HEK293 (cell line): ENCODE data around the gene SHLD1.

ENCODE experiments used
- CTCF ChIA-PET: fragments of 350-600 bp; formaldehyde crosslinking; extraction: SDS; loops from one replicate; lab custom pipeline; 2021; ENCODE audit warnings: antibody characterized with exemption; lab: Yijun Ruan, JAX
- POLR2A ChIA-PET: fragments of 300-600 bp; formaldehyde crosslinking; extraction: SDS; loops from one replicate; lab custom pipeline; 2020; ENCODE audit warnings: antibody characterized with exemption, inconsistent platforms; lab: Yijun Ruan, JAX
- H3K27ac ChIP-seq: fragments of 200-500 bp; sonication (Bioruptor generic); 2 replicates; pipeline ENCODE4 v1.5.1; 2014; ENCODE audit warnings: low read depth, low read length, control low read depth, inconsistent platforms; ENCODE audit errors: extremely low read depth
- H3K36me3 ChIP-seq, 2 experiments: fragments of 200-500 bp in 1 of 2; sonication (Bioruptor generic) in 1 of 2; 1 replicate in 1 of 2; 2 replicates in 1 of 2; pipeline ENCODE4 v1.5.1; 2014 to 2017; ENCODE audit warnings: inconsistent platforms in 2 of 2, low read length in 2 of 2; ENCODE audit not compliant: control insufficient read depth in 2 of 2, insufficient read depth in 1 of 2
- H3K4me1 ChIP-seq: fragments of 200-500 bp; sonication (Bioruptor generic); 2 replicates; pipeline ENCODE4 v1.5.1; 2014; ENCODE audit warnings: mild to moderate bottlenecking, low read length, inconsistent platforms; ENCODE audit not compliant: control insufficient read depth, insufficient read depth
- H3K4me3 ChIP-seq: 2 replicates; pipeline ENCODE4 v1.5.1; 2011; ENCODE audit warnings: low read depth, mild to moderate bottlenecking, control low read depth, low read length, moderate library complexity
- H3K9me3 ChIP-seq: fragments of 200-500 bp; sonication (Bioruptor generic); 2 replicates; pipeline ENCODE4 v1.5.1; 2014; ENCODE audit warnings: low read depth, low read length, inconsistent platforms; ENCODE audit not compliant: control insufficient read depth, insufficient read depth
- FEZF1 ChIP-seq: fragments of 450-650 bp; formaldehyde crosslinking; IDR thresholded peaks from 2 replicates; pipeline ENCODE4 v1.5.1; 2016; ENCODE audit warnings: missing biosample characterization, missing genetic modification characterization
- GLI2 ChIP-seq: fragments of 450-650 bp; formaldehyde crosslinking; IDR thresholded peaks from 2 replicates; pipeline ENCODE4; 2017; ENCODE audit warnings: missing biosample characterization, missing genetic modification characterization, low read depth, borderline replicate concordance
- KLF7 ChIP-seq: fragments of 450-650 bp; formaldehyde crosslinking; IDR thresholded peaks from 2 replicates; pipeline ENCODE4 v1.5.1; 2016; ENCODE audit warnings: missing biosample characterization, missing genetic modification characterization, borderline replicate concordance
- OSR2 ChIP-seq: fragments of 450-650 bp; formaldehyde crosslinking; IDR thresholded peaks from 2 replicates; pipeline ENCODE4 v1.5.1; 2016; ENCODE audit warnings: missing biosample characterization, missing genetic modification characterization
- PRDM1 ChIP-seq: fragments of 450-650 bp; formaldehyde crosslinking; IDR thresholded peaks from 2 replicates; pipeline ENCODE4; 2016; ENCODE audit warnings: missing biosample characterization, missing genetic modification characterization
- REPIN1 ChIP-seq: fragments of 450-650 bp; formaldehyde crosslinking; IDR thresholded peaks from 2 replicates; pipeline ENCODE4 v1.5.1; 2017; ENCODE audit warnings: missing biosample characterization, missing genetic modification characterization, low read depth
- REST ChIP-seq: fragments of 450-650 bp; formaldehyde crosslinking; IDR thresholded peaks from 2 replicates; pipeline ENCODE4 v1.5.1; 2016; ENCODE audit warnings: missing biosample characterization, missing genetic modification characterization
- ZBTB49 ChIP-seq: fragments of 450-650 bp; formaldehyde crosslinking; IDR thresholded peaks from 2 replicates; pipeline ENCODE4 v1.5.1; 2016; ENCODE audit warnings: missing biosample characterization, missing genetic modification characterization, low read depth
- ZBTB7A ChIP-seq: fragments of 450-650 bp; formaldehyde crosslinking; IDR thresholded peaks from 2 replicates; pipeline ENCODE4 v1.5.1; 2016; ENCODE audit warnings: low read depth, missing biosample characterization, missing genetic modification characterization
- ZNF10 ChIP-seq: fragments of 450-650 bp; formaldehyde crosslinking; IDR thresholded peaks from 2 replicates; pipeline ENCODE4 v1.5.1; 2017; ENCODE audit warnings: missing biosample characterization, missing genetic modification characterization
- ZNF202 ChIP-seq: fragments of 450-650 bp; formaldehyde crosslinking; IDR thresholded peaks from 2 replicates; pipeline ENCODE4 v1.5.1; 2016; ENCODE audit warnings: missing biosample characterization, missing genetic modification characterization, borderline replicate concordance
- ZNF211 ChIP-seq: fragments of 450-650 bp; formaldehyde crosslinking; IDR thresholded peaks from 2 replicates; pipeline ENCODE4 v1.5.1; 2016; ENCODE audit warnings: low read depth, missing biosample characterization, missing genetic modification characterization
- ZNF23 ChIP-seq: fragments of 450-650 bp; formaldehyde crosslinking; IDR thresholded peaks from 2 replicates; pipeline ENCODE4 v1.5.1; 2016; ENCODE audit warnings: missing biosample characterization, missing genetic modification characterization, borderline replicate concordance
- ZNF248 ChIP-seq: fragments of 450-650 bp; formaldehyde crosslinking; IDR thresholded peaks from 2 replicates; pipeline ENCODE4 v1.5.1; 2017; ENCODE audit warnings: missing biosample characterization, missing genetic modification characterization
- ZNF26 ChIP-seq: fragments of 450-650 bp; formaldehyde crosslinking; IDR thresholded peaks from 2 replicates; pipeline ENCODE4 v1.5.1; 2016; ENCODE audit warnings: missing biosample characterization, missing genetic modification characterization
- ZNF423 ChIP-seq: fragments of 450-650 bp; formaldehyde crosslinking; IDR thresholded peaks from 2 replicates; pipeline ENCODE4 v1.5.1; 2016; ENCODE audit warnings: missing biosample characterization, missing genetic modification characterization
- ZNF571 ChIP-seq: fragments of 450-650 bp; formaldehyde crosslinking; IDR thresholded peaks from 2 replicates; pipeline ENCODE4 v1.5.0; 2017; ENCODE audit warnings: missing biosample characterization, missing genetic modification characterization
- ZNF621 ChIP-seq: fragments of 450-650 bp; formaldehyde crosslinking; IDR thresholded peaks from 2 replicates; pipeline ENCODE4 v1.5.1; 2017; ENCODE audit warnings: missing biosample characterization, missing genetic modification characterization

Gene SHLD1

GRCh38 chr20:5893621-5894020, 143.4 kb downstream of the SHLD1 start:
- Histone ChIP-seq H3K4me3 (no peak overlapping the region), H3K9me3 (no peaks in the 10 kb centered on the region), H3K36me3 (no peaks in the 10 kb centered on the region), H3K4me1 (no peaks in the 10 kb centered on the region), H3K27ac (no peak overlapping the region)
- TF ChIP-seq ZNF211 (tag by site-specific recombination) (no peak), ZNF26 (tag by site-specific recombination) (no peak), PRDM1 (no peak), GLI2 (tag by site-specific recombination) (no peak)
- CTCF ChIA-PET: no interaction called here
- POLR2A ChIA-PET: no interaction called here

- Histone ChIP-seq H3K4me1 (no peaks in the 10 kb centered on the region), H3K9me3 (no peaks in the 10 kb centered on the region), H3K36me3 (no peaks in the 10 kb centered on the region), H3K27ac (no peak overlapping the region), H3K4me3 (no peak overlapping the region)
- CTCF ChIA-PET: interaction anchor here (0.7 kb wide), 1 partner anchor 123 kb away, joined by 3 read pairs; no protein-coding TSS in a partner anchor
- no peak for TF ChIP-seq OSR2 (tag by site-specific recombination)
- TF ChIP-seq ZNF202 (tag by site-specific recombination): no peak
- no peak for TF ChIP-seq REST (tag by site-specific recombination)
- TF ChIP-seq ZBTB7A (tag by site-specific recombination): no peak
- no peak for TF ChIP-seq ZNF571 (tag by site-specific recombination)
- TF ChIP-seq ZNF621 (tag by site-specific recombination): no peak
- TF ChIP-seq REPIN1 (tag by site-specific recombination): no peak
- no peak for TF ChIP-seq ZNF10 (tag by site-specific recombination)
- no peak for TF ChIP-seq ZBTB49 (tag by site-specific recombination)
- TF ChIP-seq KLF7 (tag by site-specific recombination): no peak
- TF ChIP-seq ZNF248 (tag by site-specific recombination): no peak
- no peak for TF ChIP-seq ZNF423 (tag by site-specific recombination)
- TF ChIP-seq FEZF1 (tag by site-specific recombination): no peak
- TF ChIP-seq ZNF23: no peak
- POLR2A ChIA-PET: no interaction called here
Observed at GRCh38 chr20:5895626-5896025, 145.4 kb downstream of the SHLD1 start.
